ENCODE data around the gene CRKL.

DNA sequence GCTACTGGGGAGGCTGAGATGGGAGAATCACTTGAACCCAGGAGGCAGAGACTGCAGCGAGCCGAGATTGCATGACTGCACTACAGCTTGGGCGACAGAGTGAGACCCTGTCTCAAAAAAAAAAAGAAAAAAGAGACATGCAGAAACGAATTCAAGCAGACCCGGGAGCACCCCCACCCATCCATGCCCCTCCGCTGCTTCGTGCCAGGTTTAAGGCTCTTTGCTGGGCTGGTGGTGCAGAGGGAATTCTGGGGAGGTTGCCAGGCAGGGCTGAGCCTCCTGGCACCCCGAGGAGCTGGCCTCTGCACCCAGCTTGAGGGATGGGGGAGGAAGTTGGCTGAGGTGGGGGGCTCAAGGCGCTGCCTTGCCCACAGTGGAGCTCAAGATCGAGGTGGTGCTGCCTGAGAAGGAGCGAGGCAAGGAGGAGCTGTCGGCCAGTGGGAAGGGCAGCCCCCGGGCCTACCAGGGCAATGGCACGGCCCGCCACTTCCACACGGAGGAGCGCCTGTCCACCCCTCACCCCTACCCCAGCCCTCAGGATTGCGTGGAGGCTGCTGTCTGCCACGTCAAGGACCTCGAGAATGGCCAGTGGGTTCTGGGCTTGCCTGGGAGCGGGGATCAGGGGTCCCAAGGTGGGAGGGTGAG lies 55.8 kb downstream of the CRKL start:
- TF ChIP-seq, protein P1, sequence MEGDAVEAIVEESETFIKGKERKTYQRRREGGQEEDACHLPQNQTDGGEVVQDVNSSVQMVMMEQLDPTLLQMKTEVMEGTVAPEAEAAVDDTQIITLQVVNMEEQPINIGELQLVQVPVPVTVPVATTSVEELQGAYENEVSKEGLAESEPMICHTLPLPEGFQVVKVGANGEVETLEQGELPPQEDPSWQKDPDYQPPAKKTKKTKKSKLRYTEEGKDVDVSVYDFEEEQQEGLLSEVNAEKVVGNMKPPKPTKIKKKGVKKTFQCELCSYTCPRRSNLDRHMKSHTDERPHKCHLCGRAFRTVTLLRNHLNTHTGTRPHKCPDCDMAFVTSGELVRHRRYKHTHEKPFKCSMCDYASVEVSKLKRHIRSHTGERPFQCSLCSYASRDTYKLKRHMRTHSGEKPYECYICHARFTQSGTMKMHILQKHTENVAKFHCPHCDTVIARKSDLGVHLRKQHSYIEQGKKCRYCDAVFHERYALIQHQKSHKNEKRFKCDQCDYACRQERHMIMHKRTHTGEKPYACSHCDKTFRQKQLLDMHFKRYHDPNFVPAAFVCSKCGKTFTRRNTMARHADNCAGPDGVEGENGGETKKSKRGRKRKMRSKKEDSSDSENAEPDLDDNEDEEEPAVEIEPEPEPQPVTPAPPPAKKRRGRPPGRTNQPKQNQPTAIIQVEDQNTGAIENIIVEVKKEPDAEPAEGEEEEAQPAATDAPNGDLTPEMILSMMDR (IDR thresholded peaks at IDR 0.05; ENCODE audit: low read depth, low read length, poor library complexity, severe bottlenecking), result no peak
- no peak for TF ChIP-seq EZH2phosphoT487 (IDR thresholded peaks at IDR 0.05; ENCODE audit: borderline replicate concordance, low read length)
